DOHH2 (cell line): Measurements from ENCODE around the gene DUXB.

Experiments
- CTCF ChIP-seq: fragments of 200-600 bp; sonication (generic); IDR thresholded peaks from one replicate; pipeline ENCODE4 v1.5.1; 2014; ENCODE audit warnings: antibody characterized with exemption, mild to moderate bottlenecking, low read depth, low read length; ENCODE audit not compliant: poor library complexity, severe bottlenecking
- EZH2phosphoT487 ChIP-seq: fragments of 200-600 bp; sonication (generic); IDR thresholded peaks from 2 replicates; pipeline ENCODE4 v1.6.1; 2017; ENCODE audit warnings: borderline replicate concordance, mild to moderate bottlenecking, antibody characterized with exemption, low read length, moderate library complexity, mixed read lengths

GRCh38 chr16:75746359-75746758 lies 45.1 kb upstream of the DUXB start:
- TF ChIP-seq EZH2phosphoT487 = no peak
- no peak for TF ChIP-seq CTCF
